Femur (tissue), 1 donor: ENCODE results near the gene PTRHD1.
A peak's percentile ranks its signal among the peaks of the same experiment; 100 is the strongest.

Experiments used
- DNase-seq: peaks from one replicate; pipeline ENCODE4 v3.0.0-alpha.2; 2017

Gene PTRHD1

DNA sequence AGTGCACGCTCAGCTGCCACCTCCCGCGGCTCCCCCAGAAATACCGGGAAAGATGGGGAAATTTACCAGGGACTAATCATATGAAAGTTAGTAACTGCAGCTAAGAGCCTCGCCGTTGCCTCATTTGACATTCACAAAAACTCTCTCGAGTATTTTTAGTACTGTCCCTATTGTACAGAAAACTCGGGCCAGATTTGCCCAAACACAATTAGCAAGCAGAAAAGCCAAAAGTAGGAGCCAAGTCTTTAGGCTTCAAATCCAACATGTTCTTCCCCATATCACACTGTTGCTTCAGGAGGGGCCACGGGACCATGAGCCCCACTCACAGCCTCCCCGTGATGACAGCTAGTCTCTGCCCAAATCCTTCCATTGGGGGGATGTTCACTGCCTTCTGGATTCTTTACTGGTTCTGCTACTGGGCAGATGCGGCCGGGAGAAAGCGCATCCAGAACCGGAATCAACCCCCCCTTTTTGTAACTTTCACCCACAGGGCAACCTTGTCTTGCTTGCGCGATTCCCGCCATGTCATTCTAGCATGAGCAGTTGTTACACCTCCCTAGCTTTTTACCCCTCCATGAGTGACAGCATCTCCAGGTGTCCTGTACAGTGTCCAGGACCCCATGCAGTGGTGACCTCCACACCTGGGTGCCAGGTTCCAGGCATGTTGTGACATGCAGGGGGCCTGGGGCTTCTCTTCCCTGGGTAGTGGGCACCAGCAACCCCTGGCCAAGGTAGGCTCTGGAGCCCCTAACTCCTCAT is 35.2 kb upstream of the PTRHD1 start:
- DNase-seq: no peak

DNA sequence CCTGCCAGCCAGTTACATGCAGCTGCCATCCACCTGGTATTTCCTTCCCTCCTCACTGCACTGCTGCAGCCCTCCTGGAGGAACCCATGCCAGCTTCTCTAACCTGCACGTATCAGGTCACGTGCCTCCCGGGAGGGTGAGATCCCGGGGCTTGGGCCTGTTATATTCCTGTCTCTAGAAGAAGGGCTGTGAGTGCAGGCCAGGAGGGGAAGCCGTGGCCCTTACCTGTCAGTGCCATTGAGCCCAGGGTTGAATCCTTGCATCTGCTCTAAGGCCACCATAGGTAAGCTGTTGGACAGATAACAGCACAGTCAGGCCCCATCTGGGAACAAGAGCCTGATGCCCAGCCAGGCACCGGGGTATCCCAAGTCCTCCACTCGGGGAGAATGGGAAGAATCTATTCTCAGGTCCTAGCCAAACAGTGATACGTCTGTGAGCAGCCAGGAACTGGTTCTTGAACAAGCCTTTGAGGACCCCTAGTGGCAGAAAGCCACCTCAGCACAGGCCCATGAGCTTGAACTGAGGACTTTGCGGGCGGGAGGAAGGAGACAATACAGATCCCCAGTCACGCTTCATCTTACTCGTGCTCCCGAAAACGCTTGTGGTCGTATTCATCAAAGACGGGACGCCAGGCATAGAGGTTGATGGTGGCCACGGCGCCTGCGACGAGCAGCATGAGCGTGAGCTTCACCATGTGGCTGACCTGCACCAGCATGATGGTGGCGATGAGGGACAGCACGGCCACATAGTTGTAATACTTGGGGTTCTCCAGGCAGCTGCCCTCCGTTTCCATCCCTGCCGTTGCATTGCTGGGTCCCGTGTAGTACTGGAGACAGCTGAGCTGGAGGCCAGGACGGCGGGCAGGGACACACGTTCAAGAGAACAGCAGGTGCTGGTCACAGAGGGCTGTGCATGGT is 34.4 kb upstream of the PTRHD1 start:
- DNase-seq: peak; percentile 90

DNA sequence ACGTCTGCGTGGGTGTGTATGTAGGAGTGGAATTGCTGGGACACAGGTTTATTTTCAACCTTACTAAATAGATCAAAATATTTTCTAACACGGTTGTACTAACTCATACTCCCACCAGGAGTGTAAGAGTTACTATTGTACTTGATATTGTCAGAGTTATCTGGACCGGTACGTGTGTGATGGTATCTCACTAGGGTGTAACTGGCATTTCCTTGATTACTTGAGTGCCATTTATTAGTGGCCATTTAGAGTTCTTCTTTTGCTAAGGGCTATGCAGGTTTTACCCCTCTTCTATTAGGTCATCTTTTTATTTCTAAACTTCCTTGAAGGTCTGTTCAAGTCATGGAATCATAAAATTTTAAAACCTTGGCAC is 33.6 kb upstream of the PTRHD1 start:
- no peak for DNase-seq

DNA sequence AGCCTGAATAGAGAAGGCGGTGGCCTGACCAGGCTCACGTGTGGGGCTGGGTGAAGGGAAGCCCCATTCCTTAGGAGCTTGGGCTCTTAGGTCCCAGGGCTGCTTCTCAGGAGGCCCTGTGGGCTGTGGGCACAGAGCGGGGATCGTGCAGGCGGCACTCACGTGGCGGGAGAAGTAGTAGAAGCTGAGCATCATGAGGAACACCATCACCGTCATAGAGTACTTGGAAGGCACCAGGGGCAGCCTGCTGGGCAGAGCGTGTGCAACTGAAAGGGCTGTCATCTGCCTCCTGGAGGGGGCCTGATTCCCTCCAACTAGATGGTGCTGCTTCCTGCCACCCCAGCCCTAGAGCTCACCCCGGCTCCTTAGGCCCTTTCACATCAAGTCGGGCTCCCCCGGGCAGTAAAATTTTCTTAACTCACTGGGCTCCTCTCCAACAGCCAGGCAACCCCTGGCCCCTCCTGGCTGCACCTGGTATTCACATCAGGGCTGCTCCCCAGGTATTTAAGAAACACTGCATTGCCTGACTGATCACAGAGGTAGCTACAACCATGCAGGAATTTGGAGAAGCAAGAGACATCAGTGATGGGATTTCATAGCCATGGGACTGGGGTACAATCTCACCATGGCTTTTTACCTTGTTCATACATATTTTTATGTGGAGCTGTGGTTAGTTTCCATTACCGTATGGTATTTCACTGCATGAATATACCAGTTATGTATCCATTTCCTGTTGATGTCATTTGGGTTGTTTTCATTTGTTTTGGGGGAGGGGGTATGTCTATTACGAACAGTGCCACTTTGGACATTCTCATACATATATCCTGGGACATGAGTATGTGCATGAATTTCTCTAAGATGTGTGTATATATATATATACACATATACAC is 32.9 kb upstream of the PTRHD1 start:
- DNase-seq: no peak

DNA sequence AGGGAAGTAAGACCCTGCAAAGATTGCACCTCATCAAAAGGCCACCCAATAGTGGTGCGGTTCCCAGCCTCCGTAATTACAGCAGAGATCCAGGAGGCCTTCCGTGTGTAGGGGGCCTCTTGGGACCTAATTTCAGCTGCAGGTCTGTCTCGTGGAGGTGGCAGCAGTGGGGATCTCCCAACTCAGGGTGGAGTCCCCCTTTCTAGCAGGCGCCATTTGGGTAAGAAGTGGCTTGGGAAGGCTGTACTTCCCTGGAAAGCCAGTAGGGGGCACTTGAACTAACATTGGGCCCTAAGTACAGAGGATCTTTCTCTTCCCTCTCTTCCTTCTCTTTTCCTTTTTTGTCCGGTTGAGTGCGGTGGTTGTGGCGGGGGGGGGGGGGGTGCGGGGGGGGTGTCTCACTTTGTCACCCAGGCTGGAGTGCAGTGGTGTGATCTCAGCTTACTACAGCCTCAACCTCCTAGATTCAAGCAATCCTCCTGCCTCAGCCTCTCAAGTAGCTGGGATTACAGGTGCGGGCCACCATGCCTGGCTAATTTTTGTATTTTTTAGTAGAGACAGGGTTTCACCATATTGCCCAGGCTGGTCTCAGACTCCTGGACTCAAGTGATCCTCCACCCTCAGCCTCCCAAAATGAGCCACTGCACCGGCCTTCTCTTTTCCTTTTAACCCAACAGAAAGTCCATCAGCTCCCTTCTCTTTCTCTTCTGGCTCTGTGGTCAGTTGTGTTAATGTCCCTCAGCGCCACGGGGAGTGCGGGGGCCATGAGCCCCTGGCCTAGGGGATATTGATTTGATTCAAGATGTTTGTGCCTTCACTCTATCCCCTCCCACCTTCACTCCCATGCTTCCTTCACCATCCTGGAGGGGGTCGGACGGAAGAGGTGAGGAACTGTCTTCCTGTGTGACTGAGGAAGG is 32.0 kb upstream of the PTRHD1 start:
- DNase-seq: no peak

DNA sequence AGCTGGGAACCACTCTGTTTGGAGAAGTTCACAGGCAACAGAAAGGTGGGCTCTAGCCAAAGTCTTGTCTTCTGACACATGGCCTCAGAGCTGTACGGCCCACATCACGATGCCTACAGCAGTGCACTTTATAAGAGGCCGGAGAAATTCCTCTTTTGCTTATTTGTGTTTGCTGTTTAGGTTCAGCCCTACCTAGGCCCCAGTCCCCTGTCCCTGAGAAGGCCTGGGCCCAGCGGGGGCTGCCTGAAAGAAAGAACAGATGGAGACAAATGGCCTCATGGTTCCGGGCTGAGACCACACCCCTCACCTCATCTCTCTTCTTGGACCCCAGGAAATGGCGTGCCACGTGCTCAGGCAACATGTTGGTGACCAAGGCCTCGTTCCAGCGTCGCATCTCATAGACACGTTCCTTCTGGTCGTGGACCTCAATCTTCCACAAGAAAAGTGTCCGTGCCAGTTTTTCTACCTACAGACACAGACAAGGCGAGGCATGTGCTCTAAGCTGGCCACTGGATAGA is 30.9 kb upstream of the PTRHD1 start:
- DNase-seq: no peak

DNA sequence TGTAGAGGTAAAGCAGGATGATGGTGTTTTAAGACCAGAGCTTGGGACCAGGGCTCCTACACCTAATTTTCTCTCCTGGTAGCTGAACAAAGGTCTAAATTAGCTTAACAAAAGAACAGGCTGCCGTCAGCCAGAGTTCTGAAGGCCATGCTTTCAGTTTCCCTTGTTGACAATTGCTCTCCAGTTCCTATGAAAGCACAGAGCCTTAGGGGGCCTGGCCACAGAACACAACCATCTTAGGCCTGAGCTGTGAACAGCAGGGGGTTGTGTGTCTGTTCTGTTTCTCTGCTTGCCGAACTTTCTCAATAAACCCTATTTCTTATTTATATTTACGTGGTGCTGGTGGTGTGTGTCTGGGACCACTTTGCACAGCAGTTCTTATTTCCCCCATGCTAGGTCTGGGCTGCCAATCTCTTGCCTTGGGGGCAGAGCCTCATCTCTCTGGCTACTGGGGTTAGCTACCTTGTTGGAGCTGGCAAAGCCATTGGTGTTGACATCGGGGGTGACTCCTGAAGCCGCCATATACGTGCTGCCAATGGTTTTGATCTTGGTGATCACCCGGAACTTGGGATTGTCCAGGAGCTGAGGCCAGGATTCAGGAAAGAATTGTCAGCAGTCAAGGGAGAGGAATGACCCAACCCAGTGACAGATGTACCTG is 29.0 kb upstream of the PTRHD1 start:
- no peak for DNase-seq

DNA sequence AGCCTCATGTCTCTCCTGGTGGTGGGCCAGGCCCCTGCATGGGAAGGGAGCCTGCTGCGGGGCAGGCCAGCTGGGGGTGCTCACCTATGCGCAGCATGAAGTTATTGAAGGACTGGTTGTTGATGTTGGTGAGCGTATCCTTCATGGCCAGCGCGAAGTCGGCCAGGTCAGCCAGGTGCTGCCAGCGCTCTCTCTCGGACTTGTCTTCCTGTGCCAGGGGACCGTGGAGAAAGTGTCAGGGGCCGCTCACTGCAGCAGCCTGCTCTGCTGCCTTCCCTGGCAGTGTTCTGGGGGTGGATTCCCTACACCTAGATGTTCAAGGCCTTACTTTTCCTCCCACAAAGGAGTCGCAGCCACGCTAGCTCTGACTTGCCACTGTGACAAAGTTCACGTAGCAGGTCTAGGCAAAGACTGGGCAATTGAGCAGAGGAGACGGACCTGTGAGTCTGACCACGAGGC is 28.3 kb upstream of the PTRHD1 start:
- DNase-seq: no peak

DNA sequence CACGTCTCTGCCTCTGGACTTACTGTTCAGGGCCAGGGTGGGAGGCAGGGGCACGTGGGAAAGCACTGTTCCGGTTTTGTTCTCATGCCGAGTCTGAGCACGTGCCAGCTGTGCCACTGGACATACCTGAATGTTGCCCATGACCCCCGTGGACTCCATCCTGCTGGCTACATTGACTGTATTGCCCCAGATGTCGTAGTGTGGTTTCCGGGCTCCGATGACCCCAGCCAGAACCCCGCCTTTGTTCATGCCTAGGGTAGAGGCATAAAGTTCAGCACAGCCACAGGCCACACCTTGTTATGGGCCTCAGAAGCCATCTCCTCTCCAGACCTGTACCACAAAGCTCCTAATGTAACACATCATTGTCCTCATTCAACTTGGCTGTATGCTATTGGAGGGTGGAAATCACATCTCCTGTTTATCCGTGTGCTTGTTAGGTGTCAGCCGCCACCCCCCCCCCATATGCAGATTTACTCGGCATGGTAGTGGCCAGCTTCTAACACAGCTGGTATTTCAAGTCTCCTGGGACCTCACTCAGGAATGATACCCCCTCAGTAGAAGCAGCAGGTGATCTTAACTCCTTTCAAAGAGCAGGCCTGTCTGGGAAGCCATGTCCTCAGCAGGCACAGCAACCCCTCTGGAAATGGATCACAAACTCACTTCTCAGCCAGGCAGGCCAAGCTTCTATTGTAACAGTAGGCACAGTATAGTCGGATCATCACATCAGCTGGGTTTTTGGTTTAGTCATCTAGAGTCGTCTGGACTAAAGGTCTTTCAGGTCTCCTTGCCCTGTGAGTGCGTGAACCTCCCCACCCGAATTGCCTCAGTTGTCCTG is 27.6 kb upstream of the PTRHD1 start:
- DNase-seq: no peak

DNA sequence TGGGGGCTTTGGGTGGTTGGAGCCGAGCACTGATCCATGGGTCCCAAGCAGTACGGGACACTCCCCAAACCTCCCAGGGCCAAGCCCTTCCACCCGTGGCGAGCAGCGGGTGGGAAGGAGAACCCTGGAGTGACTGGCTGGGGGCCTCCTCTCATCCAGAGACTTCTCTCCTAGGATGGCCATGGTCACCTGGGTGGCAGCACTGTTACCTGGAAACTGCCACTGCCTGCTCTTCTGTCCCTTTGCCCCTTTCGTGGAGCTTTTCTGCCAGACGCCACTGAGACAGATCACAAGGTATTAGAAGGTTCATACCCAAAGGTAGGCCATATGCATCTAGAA is 27.0 kb upstream of the PTRHD1 start:
- no peak for DNase-seq

DNA sequence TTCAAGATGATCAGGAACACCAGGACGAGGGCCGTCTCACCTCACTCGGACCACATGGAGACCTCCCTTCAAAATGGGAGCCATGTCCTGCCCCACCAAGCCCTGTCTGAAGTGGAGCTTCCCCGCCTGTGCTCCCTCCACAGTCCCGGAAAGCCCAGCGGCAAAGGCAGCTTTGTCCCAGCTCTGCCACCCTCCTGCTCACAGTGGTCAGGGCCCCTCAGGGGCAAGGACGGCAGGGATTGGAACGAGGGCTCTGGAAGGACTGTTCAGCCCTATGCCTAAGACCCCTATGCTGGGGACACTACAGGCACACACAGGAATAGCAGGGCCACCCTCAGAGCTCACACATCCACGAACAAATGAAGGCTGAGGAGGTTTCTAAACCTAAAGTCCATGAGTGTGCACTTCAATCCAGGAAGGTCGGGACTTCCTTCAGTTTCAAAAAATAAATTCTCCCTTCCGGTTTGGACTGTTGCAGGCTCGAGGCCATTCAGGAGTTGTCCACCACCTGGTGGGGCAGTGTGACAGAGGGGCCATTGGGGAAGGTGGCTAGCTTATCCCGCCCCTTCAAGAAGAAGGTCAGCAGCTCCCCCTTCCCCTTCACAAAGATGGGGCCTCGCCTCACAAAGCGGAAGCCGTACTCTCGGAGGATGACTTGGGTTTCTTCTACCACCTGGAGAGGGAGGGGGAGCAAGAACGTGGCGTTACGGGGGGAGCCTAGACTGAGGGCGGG is 26.4 kb upstream of the PTRHD1 start:
- no peak for DNase-seq

DNA sequence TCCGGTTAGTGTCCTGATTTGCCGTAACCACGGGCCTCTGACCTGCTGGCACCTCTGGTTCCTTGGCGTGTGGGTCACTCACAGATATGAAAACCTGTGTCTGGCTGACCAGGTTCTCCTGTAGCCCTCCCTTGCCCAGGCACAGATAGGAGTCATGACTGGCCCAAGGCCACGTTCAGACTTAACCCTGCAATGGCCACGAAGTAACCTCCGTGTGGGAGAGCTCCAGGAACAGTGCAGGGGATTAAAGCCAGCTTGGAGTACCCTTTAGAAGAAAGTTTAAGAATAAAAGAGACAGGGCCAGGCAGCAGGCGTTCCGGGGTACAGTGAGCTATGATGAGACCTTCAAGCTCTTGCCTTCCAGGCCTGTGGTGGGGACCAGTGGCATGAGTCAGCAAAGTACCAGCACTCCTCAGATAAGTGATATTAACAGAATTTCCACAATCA is 25.6 kb upstream of the PTRHD1 start:
- DNase-seq: no peak

DNA sequence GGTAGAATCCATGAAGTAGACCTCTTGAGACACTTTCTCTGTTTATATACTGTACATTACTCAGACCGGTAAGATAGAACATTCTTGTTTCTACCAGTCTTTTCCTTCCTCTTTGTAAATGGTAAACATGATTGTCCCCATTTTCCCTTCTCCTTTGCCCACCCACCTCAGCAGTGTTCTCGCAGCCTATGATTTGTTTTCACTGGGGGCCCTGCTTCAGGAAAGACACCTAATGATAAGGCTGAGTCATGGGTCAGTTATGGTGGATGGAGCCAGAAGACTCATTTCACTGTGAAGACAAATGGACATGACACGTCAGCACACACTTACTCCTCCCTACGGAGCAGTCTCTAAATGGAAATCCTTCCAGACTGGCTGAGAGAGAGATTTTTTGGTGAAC is 23.7 kb upstream of the PTRHD1 start:
- no peak for DNase-seq

DNA sequence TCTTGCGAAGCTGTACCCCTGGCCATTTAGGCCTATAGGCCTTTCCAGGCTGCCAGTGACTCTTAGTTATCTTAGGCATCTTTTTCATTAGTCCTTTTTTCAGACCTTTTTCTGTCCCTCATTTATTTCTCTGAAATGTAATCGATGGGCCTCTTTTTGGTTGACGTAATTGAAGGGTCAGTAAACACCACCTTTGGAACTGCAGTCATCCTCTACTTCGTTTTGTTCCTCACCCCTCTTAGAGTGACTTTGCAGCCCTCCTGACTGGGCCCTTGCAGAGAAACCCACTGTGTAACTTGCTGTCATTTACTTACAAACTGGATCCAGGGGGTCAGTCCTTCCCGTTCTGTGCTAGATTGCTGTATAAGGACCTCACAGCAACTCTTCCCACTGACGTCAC is 23.2 kb upstream of the PTRHD1 start:
- DNase-seq: no peak

DNA sequence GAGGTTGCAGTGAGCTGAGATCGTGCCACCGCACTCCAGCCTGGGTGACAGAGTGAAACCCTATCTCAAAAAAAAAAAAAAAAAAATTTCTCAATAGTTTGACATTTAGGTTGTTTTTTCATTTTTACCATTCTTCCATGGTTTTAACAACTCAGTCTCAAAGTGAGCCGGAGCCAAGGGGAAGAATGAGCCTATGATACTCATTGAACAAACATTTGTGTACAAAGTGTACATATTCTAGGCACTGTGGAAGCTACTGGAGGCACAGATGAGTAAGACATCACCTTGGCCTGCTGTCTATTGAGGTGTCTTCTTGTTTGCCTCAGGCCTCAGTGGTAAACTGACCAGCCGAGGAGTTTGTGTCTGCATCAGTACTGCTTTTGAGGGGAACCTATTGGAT is 22.0 kb upstream of the PTRHD1 start:
- no peak for DNase-seq

DNA sequence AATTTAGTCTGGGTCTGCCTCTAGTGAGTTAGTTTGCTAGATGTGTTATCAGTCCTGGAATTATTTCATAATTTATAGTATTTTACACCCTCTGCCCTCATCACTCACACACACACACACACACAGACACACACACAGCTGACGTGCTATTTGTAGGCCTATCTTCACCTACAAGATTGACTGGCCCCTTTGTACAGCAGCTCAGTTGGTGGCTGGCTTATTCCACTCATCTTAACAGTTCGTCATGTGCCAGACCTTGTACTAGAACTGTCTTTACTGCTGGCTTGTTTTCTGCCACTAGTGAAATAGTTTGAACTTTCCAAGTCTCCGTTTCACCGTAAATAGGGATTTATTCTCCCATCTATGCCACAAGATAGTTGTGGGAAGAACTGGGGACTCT is 21.3 kb upstream of the PTRHD1 start:
- DNase-seq: no peak

DNA sequence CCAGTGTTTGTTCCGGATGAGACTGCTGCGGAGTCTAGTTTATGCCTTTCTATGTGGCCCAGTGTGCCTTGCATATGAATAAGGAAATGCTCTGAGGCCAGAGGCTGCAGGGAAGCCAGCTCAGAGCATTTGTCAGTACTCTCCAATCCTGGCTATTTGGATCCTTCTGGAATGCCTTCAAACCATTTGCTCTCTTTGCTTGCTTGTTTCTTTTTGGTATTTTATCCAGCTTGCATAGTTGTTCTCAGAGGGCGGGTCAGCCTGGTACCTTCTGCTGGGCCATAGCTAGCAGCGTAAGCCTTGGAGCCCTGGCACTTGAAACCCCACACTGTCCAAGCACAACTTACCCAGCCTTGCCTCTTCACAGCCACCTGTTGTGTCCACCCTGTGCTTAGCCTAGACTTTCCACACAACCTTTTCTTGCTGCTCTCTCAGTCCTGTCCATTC is 20.5 kb upstream of the PTRHD1 start:
- DNase-seq: no peak

DNA sequence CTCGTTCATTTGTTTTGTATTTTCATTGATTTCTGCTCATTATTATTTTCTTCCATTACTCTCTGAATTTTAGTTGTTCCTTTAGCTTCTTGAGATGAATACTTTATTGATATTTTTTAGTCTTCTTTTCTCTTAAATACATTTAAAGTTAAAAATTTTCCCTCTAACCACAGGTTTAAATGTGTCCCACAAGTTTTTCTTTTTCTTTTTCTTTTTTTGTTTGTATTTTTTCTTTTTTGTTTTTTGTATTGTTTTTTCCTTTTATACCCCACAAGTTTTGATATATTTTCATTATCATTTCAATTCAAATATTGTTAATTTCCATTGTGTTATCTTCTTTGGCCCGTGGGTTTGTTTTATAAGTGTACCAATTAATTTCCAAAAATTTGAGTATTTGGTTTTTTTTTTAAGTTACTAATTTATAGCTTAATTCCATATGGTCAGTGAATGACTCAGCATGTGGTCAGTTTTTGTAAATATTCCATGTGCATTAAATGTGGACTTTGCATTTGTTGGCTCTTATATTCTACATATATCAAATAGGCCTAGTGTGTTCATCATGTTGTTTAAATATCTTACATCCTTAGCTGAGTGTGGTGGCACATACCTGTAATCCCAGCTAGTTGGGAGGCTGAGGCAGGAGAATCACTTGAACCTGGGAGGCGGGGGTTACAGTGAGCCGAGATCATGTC is 16.3 kb upstream of the PTRHD1 start:
- no peak for DNase-seq

DNA sequence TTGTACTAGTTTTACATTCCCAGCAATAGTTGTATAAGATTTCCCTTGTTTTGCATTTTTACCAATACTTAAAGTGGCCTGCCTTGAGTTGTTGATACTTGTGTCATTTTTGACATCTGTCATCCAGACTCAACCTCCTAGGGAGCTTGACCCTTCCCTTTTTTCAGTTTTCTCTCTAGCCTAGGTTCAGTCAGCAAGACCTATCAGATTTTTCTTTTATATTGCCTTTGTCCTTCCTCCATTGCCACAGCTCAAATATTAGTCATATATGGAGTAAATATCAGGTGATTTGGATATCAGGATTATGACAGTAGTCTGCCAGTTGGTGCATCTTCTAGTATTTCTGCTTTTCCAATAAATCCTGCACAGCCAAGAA is 13.5 kb upstream of the PTRHD1 start:
- DNase-seq: no peak
